Liver (tissue), 9 donors: ENCODE data around the gene CES5A. TPM values are rescaled to one million over a fixed set of nuclear protein-coding genes. Genes with fewer than 3 reads are reported as not detected.

Experiments used
- DNase-seq: peaks from one replicate; pipeline ENCODE4 v3.0.0-alpha.2; 2017; ENCODE audit warnings: low spot score
- H3K27ac ChIP-seq, 2 donors: one replicate each; pipeline ENCODE4 v1.7.0; 2013; ENCODE audit warnings: inconsistent platforms in 2 of 2, low read length in 2 of 2, control low read depth in 1 of 2, low read depth in 1 of 2, mild to moderate bottlenecking in 1 of 2
- H3K27me3 ChIP-seq, 4 donors: one replicate each; pipeline versions ENCODE4 v1.6.1 to v1.7.0; 2013; ENCODE audit warnings: low read length in 3 of 4, inconsistent platforms in 1 of 4, mild to moderate bottlenecking in 1 of 4, moderate library complexity in 1 of 4; ENCODE audit not compliant: control insufficient read depth in 4 of 4, insufficient read depth in 4 of 4
- H3K36me3 ChIP-seq, 4 donors: one replicate each; pipeline versions ENCODE4 v1.6.1 to v1.7.0; 2013; ENCODE audit warnings: low read length in 3 of 4, mild to moderate bottlenecking in 3 of 4, low read depth in 1 of 4, moderate library complexity in 1 of 4; ENCODE audit not compliant: control insufficient read depth in 4 of 4, insufficient read depth in 3 of 4
- H3K4me1 ChIP-seq, 4 donors: one replicate each; pipeline versions ENCODE4 v1.6.1 to v1.7.0; 2013; ENCODE audit warnings: low read length in 3 of 4, mild to moderate bottlenecking in 3 of 4, moderate library complexity in 1 of 4; ENCODE audit not compliant: control insufficient read depth in 4 of 4, insufficient read depth in 4 of 4
- H3K4me3 ChIP-seq, 3 donors: one replicate each; pipeline versions ENCODE4 v1.6.1 to v1.7.0; 2013; ENCODE audit warnings: low read length in 3 of 3, control low read depth in 1 of 3, low read depth in 1 of 3, mild to moderate bottlenecking in 1 of 3
- H3K9ac ChIP-seq, 2 donors: one replicate each; pipeline ENCODE4 v1.7.0; 2013; ENCODE audit warnings: low read length in 2 of 2, mild to moderate bottlenecking in 2 of 2, moderate library complexity in 2 of 2, control low read depth in 1 of 2, low read depth in 1 of 2
- H3K9me3 ChIP-seq, 4 donors: one replicate each; pipeline versions ENCODE4 v1.6.1 to v1.7.0; 2013; ENCODE audit warnings: low read length in 3 of 4; ENCODE audit not compliant: control insufficient read depth in 4 of 4
- EGR1 ChIP-seq, 2 donors: IDR thresholded peaks; 2 replicates each; pipeline ENCODE4 v1.6.1; 2016 to 2018; ENCODE audit warnings: antibody characterized with exemption in 2 of 2, low read depth in 2 of 2
- FOXA2 ChIP-seq: IDR thresholded peaks from 2 replicates; pipeline ENCODE4 v1.6.1; 2016; ENCODE audit warnings: antibody characterized with exemption
- GABPA ChIP-seq, 2 donors: IDR thresholded peaks in 1 of 2; conservative IDR thresholded peaks in 1 of 2; 2 replicates each; pipeline ENCODE4 v1.6.1; 2016; ENCODE audit warnings: antibody characterized with exemption in 2 of 2, mild to moderate bottlenecking in 1 of 2, moderate library complexity in 1 of 2
- HNF4A ChIP-seq, 2 donors: conservative IDR thresholded peaks; 2 replicates each; pipeline ENCODE4 v1.6.1; 2016; ENCODE audit warnings: antibody characterized with exemption in 2 of 2, mild to moderate bottlenecking in 2 of 2
- HNF4G ChIP-seq: IDR thresholded peaks from 2 replicates; pipeline ENCODE4 v1.6.1; 2016; ENCODE audit warnings: antibody characterized with exemption
- JUND ChIP-seq, 2 donors: IDR thresholded peaks; 2 replicates each; pipeline ENCODE4 v1.6.1; 2016; ENCODE audit warnings: antibody characterized with exemption in 2 of 2
- NR2F2 ChIP-seq: IDR thresholded peaks from 2 replicates; pipeline ENCODE4 v1.6.1; 2016; ENCODE audit warnings: antibody characterized with exemption
- REST ChIP-seq: IDR thresholded peaks from 2 replicates; pipeline ENCODE4 v1.6.1; 2016; ENCODE audit warnings: antibody characterized with exemption, mild to moderate bottlenecking
- RXRA ChIP-seq, 2 donors: IDR thresholded peaks; 2 replicates each; pipeline ENCODE4 v1.6.1; 2017 to 2018; ENCODE audit warnings: antibody characterized with exemption in 2 of 2, mild to moderate bottlenecking in 1 of 2
- SP1 ChIP-seq: IDR thresholded peaks from 2 replicates; pipeline ENCODE4 v1.6.1; 2018; ENCODE audit warnings: antibody characterized with exemption, mild to moderate bottlenecking
- TAF1 ChIP-seq: conservative IDR thresholded peaks from 2 replicates; pipeline ENCODE4 v1.6.1; 2016; ENCODE audit warnings: antibody characterized with exemption, mild to moderate bottlenecking
- YY1 ChIP-seq: IDR thresholded peaks from 2 replicates; pipeline ENCODE4 v1.6.1; 2016; ENCODE audit warnings: antibody characterized with exemption, mild to moderate bottlenecking
- WGBS: extraction: QIAGEN DNeasy Blood & Tissue Kit; methylation state at CpG from one replicate; pipeline ENCODE4 v1.1.7; 2013; 5-methylcytosine and 5-hydroxymethylcytosine counted together
- polyA plus RNA-seq, 2 donors: library from polyadenylated mRNA; stranded (reverse) in 1 of 2; unstranded in 1 of 2; fragments of 200-250 nt in 1 of 2; fragments of >200 nt in 1 of 2; fragmentation: Nextera tagmentation in 1 of 2; extraction: Ambion mirVana in 1 of 2; gene quantifications; one replicate each; pipeline versions ENCODE4 v1.2.1 to v1.2.3, GENCODE V29; 2013 to 2015
- total RNA-seq, 2 donors: library from RNA; depleted of rRNA; stranded (reverse); fragments of >200 nt; gene quantifications; one replicate each; pipeline ENCODE4 v1.2.3, GENCODE V29; 2014
- TF ChIP-seq, protein P1 (sequence below): IDR thresholded peaks from 2 replicates; pipeline ENCODE4 v1.6.1; 2016; ENCODE audit warnings: antibody characterized with exemption
- TF ChIP-seq, protein P2 (sequence below): fragments of 150-350 bp; IDR thresholded peaks from 2 replicates; pipeline ENCODE4 v1.5.1; 2017; ENCODE audit warnings: improper control_type of control experiment, low read depth, low read length; ENCODE audit not compliant: missing input control
- donor health status: healthy.
- donor health status: healthy.
- donor health status: healthy.
- donor health status: healthy.
- donor health status: healthy.

Gene CES5A
- total and polyA plus RNA-seq, 4 donors: 0.67 to 1.5 (median 0.96) TPM; not detected in 1

- TF ChIP-seq SP1: no peak
- TF ChIP-seq NR2F2: no peak
- no peak for TF ChIP-seq REST
- no peak for TF ChIP-seq EGR1 (IDR thresholded peaks at IDR 0.05; ENCODE audit: low read depth in 2 of 2)
Measured at GRCh38 chr16:55915096-55915827, 40.1 kb upstream of the CES5A start (continued).

GRCh38 chr16:55914383-55914782, 39.2 kb upstream of the CES5A start:
- Histone ChIP-seq H3K36me3 (no peaks in the 10 kb centered on the region), H3K27ac (no peak overlapping the region), H3K4me1 (peaks cover 0 to 3% (median 0%) of the 10 kb centered on the region in 4 donors), H3K9me3 (peaks cover 0 to 3% (median 0%) of the 10 kb centered on the region in 4 donors), H3K4me3 (no peak overlapping the region), H3K27me3 (no peaks in the 10 kb centered on the region), H3K9ac (no peak overlapping the region)
- 53% methylated on average over 6 of the region's 6 CpGs for WGBS
- TF ChIP-seq RXRA (IDR thresholded peaks at IDR 0.05) (no peak), EGR1 (IDR thresholded peaks at IDR 0.05; ENCODE audit: low read depth in 2 of 2) (no peak), HNF4G (no peak), NR2F2 (no peak), HNF4A (conservative IDR thresholded peaks at IDR 0.05) (no peak), GABPA (IDR thresholded peaks at IDR 0.05 in 1 of 2, conservative IDR thresholded peaks at IDR 0.05 in 1 of 2) (no peak), SP1 (no peak), YY1 (no peak), TAF1 (no peak), JUND (IDR thresholded peaks at IDR 0.05) (no peak), FOXA2 (no peak)
- TF ChIP-seq, protein P1, sequence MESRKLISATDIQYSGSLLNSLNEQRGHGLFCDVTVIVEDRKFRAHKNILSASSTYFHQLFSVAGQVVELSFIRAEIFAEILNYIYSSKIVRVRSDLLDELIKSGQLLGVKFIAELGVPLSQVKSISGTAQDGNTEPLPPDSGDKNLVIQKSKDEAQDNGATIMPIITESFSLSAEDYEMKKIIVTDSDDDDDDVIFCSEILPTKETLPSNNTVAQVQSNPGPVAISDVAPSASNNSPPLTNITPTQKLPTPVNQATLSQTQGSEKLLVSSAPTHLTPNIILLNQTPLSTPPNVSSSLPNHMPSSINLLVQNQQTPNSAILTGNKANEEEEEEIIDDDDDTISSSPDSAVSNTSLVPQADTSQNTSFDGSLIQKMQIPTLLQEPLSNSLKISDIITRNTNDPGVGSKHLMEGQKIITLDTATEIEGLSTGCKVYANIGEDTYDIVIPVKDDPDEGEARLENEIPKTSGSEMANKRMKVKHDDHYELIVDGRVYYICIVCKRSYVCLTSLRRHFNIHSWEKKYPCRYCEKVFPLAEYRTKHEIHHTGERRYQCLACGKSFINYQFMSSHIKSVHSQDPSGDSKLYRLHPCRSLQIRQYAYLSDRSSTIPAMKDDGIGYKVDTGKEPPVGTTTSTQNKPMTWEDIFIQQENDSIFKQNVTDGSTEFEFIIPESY: no peak
- TF ChIP-seq, protein P2, sequence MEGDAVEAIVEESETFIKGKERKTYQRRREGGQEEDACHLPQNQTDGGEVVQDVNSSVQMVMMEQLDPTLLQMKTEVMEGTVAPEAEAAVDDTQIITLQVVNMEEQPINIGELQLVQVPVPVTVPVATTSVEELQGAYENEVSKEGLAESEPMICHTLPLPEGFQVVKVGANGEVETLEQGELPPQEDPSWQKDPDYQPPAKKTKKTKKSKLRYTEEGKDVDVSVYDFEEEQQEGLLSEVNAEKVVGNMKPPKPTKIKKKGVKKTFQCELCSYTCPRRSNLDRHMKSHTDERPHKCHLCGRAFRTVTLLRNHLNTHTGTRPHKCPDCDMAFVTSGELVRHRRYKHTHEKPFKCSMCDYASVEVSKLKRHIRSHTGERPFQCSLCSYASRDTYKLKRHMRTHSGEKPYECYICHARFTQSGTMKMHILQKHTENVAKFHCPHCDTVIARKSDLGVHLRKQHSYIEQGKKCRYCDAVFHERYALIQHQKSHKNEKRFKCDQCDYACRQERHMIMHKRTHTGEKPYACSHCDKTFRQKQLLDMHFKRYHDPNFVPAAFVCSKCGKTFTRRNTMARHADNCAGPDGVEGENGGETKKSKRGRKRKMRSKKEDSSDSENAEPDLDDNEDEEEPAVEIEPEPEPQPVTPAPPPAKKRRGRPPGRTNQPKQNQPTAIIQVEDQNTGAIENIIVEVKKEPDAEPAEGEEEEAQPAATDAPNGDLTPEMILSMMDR: no peak
- no peak for DNase-seq
